ENCODE results near the gene LCE3B. TPM values are rescaled to one million over a fixed set of nuclear protein-coding genes. Genes with fewer than 3 reads are reported as not detected.

Gene LCE3B
- total RNA-seq, 3 donors from 2014 or later (not counting 1 experiment from before 2014, with no cell fraction given): not detected

- intact Hi-C loops (cut with micrococcal nuclease): no loop called here
- no peaks in the 10 kb centered on the region for H3K4me1 ChIP-seq (ENCODE audit: control insufficient read depth, insufficient read depth, low read length)
- WGBS (ENCODE audit: insufficient coverage): 63% methylated on average over 1 of the region's 1 CpG
- H3K27ac ChIP-seq (ENCODE audit: low read length): no peak overlapping the region
- Mint-ChIP-seq H3K27ac (no peak overlapping the region), H3K36me3 (no peaks in the 10 kb centered on the region), H3K4me1 (no peaks in the 10 kb centered on the region), H3K27me3 (ENCODE audit: low read depth in 2 of 2) (peaks cover 2 to 7% of the 10 kb centered on the region in 2 donors), H3K9me3 (no peaks in the 10 kb centered on the region), H3K4me3 (no peak overlapping the region)
- H3K4me3 ChIP-seq (ENCODE audit: low read length): no peak overlapping the region
- H3K36me3 ChIP-seq (ENCODE audit: control insufficient read depth, insufficient read depth, low read length): no peaks in the 10 kb centered on the region
- ATAC-seq (no peak), DNase-seq (no peak)
- no peak for TF ChIP-seq CTCF (IDR thresholded peaks at IDR 0.05)
- no peaks in the 10 kb centered on the region for H3K9me3 ChIP-seq (ENCODE audit: control insufficient read depth, insufficient read depth, low read length)
- peaks cover 4% of the 10 kb centered on the region for H3K27me3 ChIP-seq (ENCODE audit: control insufficient read depth, insufficient read depth, low read length)
Observed at GRCh38 chr1:152585586-152585985, 28.0 kb upstream of the LCE3B start.

DNA sequence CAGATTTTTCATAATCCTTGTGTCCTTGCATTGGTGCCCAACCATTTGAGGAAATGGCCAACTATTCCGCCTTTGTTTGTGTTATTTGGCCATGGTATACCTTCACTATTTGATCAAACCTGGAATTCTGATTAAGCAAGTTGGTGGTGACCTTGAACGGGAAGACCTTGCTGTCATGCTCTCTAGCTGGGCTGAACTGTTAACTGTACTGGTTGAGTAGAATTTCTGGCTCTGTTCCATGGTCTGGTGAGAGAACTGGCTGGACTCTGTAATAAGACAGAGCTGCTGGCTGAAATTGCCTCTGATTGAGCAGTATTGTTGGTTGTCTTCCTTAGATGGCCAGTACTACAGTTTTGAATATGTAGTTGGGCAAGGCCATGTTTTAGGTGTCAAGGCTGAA is 16.6 kb upstream of the LCE3B start:
- Histone ChIP-seq H3K36me3 (ENCODE audit: control insufficient read depth, insufficient read depth, low read length) (no peaks in the 10 kb centered on the region), H3K27me3 (ENCODE audit: control insufficient read depth, insufficient read depth, low read length) (peaks cover 13% of the 10 kb centered on the region), H3K27ac (ENCODE audit: low read length) (no peak overlapping the region), H3K4me1 (ENCODE audit: control insufficient read depth, insufficient read depth, low read length) (no peaks in the 10 kb centered on the region), H3K4me3 (ENCODE audit: low read length) (no peak overlapping the region), H3K9me3 (ENCODE audit: control insufficient read depth, insufficient read depth, low read length) (peaks cover 12% of the 10 kb centered on the region)
- Mint-ChIP-seq H3K27ac (no peak overlapping the region), H3K27me3 (ENCODE audit: low read depth in 2 of 2) (peaks cover 3 to 8% of the 10 kb centered on the region in 2 donors), H3K4me1 (no peaks in the 10 kb centered on the region), H3K9me3 (peaks cover 0 to 8% of the 10 kb centered on the region in 2 donors), H3K4me3 (no peak overlapping the region), H3K36me3 (no peaks in the 10 kb centered on the region)
- no peak for DNase-seq
- intact Hi-C loops (cut with micrococcal nuclease): no loop called here
- no peak for TF ChIP-seq CTCF (IDR thresholded peaks at IDR 0.05)
- 90% methylated on average over 2 of the region's 2 CpGs for WGBS (ENCODE audit: insufficient coverage)
- no peak for ATAC-seq

DNA sequence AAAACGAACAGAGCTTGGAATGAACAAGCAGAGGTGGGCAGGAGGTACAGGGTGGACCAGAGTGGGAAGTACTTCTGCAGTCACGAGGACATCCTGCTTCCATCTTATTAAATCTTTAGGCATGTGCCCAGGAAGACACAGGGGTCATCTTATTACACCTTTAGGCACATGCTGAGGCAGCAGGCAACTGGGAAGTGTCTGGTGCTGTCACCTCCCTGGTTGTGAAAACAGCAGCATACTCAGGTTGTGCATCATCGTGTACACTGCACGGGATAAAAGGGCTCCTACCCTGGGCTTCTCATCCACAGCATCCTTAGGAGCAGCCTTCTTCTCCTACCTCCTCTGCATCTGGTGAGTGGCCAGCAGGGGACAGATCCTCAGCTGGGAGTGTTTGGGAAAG is 13.7 kb upstream of the LCE3B start, which contains the start of gene LCE3C:
Gene LCE3C (plus strand): TSS at position 301 of the 400 bp plus-strand sequence. CDS start 498 bp downstream, outside the sequence.
- Mint-ChIP-seq H3K4me1 (no peaks in the 10 kb centered on the region), H3K27ac (no peak within 1 kb of the TSS), H3K36me3 (no peaks in the 10 kb centered on the region), H3K27me3 (ENCODE audit: low read depth in 2 of 2) (peaks cover 7 to 8% of the 10 kb centered on the region in 2 donors), H3K4me3 (no peak within 1 kb of the TSS), H3K9me3 (peaks cover 0 to 7% of the 10 kb centered on the region in 2 donors)
- H3K4me3 ChIP-seq (ENCODE audit: low read length): no peak within 1 kb of the TSS
- peaks cover 12% of the 10 kb centered on the region for H3K9me3 ChIP-seq (ENCODE audit: control insufficient read depth, insufficient read depth, low read length)
- no peak for DNase-seq
- WGBS (ENCODE audit: insufficient coverage): 90% methylated on average over 2 of the region's 4 CpGs
- no peak for TF ChIP-seq CTCF (IDR thresholded peaks at IDR 0.05)
- intact Hi-C loops (cut with micrococcal nuclease): no loop called here
- H3K27me3 ChIP-seq (ENCODE audit: control insufficient read depth, insufficient read depth, low read length): peaks cover 15% of the 10 kb centered on the region
- no peak for ATAC-seq
- no peak within 1 kb of the TSS for H3K27ac ChIP-seq (ENCODE audit: low read length)
- H3K36me3 ChIP-seq (ENCODE audit: control insufficient read depth, insufficient read depth, low read length): no peaks in the 10 kb centered on the region
- no peaks in the 10 kb centered on the region for H3K4me1 ChIP-seq (ENCODE audit: control insufficient read depth, insufficient read depth, low read length)

DNA sequence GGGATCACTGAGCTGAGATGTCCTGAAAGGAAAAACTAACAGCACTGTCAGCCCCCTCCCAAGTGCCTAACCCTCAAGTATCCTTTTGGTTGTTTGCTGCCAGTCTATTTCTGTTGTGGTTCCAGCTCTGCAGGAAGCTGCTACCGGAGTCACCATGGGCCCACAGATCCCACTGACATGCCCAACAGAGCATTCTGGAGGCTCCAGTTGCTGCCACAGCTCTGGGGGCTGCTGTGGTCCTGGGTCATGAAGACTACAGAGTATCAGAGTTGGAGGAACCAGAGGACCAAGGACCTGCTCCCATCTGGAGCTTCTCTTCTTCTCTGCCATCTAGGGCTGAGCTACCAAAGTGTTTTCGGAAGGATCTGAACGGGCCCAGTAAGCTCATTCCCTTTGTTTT is 8.4 kb downstream of the LCE3B start:
- Mint-ChIP-seq H3K4me3 (no peak overlapping the region), H3K27ac (no peak overlapping the region), H3K4me1 (peaks cover 0 to 9% of the 10 kb centered on the region in 2 donors), H3K9me3 (peaks cover 4 to 7% of the 10 kb centered on the region in 2 donors), H3K36me3 (no peaks in the 10 kb centered on the region), H3K27me3 (ENCODE audit: low read depth in 2 of 2) (peaks cover 14 to 22% of the 10 kb centered on the region in 2 donors)
- Histone ChIP-seq H3K4me1 (ENCODE audit: control insufficient read depth, insufficient read depth, low read length) (peaks cover 8% of the 10 kb centered on the region), H3K36me3 (ENCODE audit: control insufficient read depth, insufficient read depth, low read length) (no peaks in the 10 kb centered on the region), H3K27ac (ENCODE audit: low read length) (no peak overlapping the region), H3K27me3 (ENCODE audit: control insufficient read depth, insufficient read depth, low read length) (no peaks in the 10 kb centered on the region), H3K9me3 (ENCODE audit: control insufficient read depth, insufficient read depth, low read length) (peaks cover 9% of the 10 kb centered on the region), H3K4me3 (ENCODE audit: low read length) (no peak overlapping the region)
- DNase-seq (no peak), ATAC-seq (no peak)
- no peak for TF ChIP-seq CTCF (IDR thresholded peaks at IDR 0.05)
- 78% methylated on average over 3 of the region's 3 CpGs for WGBS (ENCODE audit: insufficient coverage)
- intact Hi-C loops (cut with micrococcal nuclease): no loop called here
